ELR (cell line): ENCODE measurements around the gene RELT.

ENCODE experiments used
- DNase-seq: peaks from one replicate; pipeline ENCODE4 v3.0.0-alpha.2; 2015; ENCODE audit warnings: low read depth

The RELT gene, protein sequence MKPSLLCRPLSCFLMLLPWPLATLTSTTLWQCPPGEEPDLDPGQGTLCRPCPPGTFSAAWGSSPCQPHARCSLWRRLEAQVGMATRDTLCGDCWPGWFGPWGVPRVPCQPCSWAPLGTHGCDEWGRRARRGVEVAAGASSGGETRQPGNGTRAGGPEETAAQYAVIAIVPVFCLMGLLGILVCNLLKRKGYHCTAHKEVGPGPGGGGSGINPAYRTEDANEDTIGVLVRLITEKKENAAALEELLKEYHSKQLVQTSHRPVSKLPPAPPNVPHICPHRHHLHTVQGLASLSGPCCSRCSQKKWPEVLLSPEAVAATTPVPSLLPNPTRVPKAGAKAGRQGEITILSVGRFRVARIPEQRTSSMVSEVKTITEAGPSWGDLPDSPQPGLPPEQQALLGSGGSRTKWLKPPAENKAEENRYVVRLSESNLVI

DNA sequence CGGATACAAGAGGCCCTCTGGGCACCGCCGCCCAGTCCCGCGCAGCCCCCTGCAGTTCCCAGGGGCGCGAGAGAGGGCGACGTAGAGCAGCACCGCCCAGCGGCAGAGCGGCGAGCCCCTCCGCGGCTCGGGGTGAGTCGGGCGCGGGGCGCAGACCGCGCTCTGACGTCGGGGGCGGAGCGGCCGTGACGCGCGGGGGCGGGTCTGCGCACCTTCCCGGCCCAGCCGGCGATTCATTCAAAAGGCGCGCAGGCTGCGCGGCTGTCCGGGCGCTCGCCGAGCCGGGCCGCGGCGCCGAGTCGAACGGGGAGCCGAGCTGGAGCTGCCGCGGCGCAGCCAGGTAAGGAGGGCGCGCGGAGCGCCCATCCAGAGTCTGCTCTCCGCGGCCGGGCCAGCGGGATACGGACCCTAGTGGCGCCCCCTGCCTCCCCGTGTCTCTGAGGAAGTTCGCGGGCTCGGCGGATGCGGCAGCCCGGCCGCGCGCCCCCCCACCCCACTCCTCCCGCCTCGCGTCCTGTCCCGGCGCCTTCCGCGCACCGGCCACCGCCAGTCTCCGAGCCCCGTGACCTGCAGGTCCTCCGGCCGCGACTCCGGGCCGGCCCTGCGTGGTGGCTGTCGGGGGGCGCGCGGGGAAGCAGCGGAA lies at the start of gene RELT:
TSS of gene RELT (plus strand) at position 240 of the 643 bp plus-strand sequence. CDS start 12,738 bp downstream, outside the sequence.
- DNase-seq = peak; percentile 92

DNA sequence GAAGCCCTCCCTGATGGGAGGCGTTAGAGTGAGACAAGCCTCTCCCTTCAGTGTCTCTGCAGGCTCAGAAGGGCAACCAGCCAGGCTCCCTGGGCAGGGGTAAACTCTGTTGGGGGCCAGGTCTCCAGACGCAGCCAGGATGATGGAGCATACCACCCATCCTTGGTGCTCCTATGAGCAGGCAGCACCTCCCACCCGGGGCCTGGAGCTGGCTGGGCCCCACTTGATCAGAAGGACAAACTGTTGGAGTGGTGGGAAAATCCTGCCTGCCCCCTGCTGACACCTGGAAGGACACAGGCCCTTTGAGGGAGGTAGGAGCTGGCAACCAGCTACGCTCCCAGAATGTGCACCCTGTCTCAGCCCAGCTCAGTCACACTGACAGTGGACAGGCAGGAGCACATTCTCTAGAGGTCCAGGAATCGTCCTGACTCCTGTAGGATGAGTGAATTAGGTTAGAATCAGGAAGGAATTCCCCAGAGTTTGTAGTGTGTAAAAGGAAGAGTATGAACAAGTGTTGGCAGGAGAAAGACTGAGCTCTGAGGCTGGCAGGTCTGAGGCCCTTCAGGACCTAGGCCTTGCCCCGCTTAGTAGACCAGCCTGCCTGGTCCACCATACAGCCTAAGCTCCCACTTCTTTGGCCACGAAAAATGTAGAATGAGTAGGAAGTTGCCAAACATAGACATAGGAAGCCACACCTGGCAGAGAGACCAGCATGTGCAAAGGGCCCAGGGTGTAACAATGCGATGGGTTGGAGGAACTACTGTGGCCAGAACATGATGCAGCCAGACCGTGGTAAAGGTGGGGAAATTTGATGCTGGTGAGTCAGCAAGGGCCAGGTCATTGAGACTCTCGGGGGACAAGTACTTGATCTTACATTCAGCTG lies 49.0 kb upstream of the RELT start:
- DNase-seq = peak; percentile 60

DNA sequence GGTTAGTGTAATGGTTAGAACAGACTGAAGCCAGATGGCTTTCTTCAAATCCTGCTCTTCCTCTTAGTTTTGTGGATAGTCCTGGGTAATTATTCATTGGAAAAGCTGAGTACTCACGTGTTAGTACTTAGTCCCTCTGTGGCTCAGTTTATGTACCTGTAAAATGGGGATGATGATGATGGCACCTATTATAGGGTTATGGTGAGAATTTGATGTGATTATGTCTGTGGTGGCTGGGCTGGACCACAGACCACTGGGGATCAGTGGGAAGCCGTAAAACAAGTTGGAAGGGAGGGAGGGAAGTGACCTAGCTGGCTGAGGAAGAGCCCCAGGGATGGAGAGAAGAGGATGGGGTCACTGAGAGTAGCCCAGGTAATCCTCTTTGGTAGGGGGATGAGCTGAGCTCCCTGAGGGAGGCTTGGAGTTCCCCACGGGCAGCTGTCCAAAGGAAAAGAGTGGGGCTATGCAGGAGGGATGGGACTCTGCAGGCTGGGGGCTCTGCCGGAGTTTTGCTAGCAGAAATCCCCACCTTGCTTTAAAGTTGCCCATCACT lies 48.3 kb upstream of the RELT start:
- no peak for DNase-seq

DNA sequence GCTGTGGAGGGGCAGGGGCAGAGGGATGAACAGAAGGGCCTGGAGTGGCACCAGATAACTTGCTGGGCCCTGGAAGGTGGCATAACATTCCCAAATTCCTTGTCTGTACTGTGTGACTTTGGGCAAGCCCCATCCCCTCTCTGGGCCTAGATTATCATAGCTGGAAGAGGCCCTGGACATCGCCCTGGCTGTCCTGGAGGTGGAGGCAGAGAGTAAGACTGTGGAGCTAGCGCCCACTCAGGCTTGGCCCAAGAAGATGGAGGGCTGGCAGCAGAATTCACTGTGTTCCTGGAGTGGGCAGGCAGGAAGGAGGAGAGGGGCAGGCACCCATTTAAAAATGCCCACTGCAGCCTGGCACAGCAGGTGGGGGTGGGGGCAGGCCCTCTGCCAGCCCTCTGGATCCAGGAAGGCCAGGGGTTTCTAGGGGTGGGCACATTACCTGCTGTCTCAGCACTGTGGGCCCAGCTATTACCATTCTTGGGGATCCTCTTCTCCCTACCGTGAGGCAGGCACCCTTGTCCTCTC lies 45.6 kb upstream of the RELT start:
- DNase-seq = peak; percentile 61

DNA sequence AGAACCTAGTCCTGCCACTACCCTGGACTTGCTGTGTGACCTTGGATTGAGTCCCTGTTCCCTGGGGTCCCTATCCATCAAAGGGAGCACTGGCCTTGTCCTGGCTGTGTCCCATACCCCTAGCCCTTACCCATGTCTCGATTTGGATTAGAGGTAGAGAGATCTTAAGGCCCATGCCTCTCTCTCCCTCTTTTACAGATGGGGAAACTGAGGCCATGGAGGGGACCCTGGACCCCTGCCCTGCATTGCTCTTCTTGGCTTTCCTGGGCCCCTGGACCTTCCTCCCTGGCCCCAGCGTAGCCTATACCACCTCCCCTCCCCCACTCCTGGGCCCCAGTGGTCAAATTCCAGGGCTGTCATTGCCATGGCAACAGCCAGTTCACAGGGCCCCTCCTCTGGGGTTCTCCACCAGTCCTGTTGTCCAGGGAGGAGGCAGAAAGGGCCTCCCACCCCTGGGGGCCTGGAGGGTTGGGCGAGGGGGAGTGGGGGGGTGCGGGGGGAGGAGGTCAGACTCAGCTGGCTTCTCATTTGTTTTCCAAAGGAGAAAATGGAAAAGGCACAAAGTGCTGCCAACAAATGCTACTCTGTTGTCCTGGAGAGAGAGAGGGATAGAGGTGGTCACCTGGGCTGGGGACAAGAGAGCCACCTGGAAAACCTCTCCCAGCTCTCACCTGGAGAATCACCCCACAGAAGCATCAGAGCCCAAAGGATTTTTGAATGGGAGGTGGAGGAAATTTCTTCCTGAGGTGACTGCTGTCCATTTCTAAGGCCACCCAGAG lies 44.9 kb upstream of the RELT start:
- peak; percentile 37 for DNase-seq

DNA sequence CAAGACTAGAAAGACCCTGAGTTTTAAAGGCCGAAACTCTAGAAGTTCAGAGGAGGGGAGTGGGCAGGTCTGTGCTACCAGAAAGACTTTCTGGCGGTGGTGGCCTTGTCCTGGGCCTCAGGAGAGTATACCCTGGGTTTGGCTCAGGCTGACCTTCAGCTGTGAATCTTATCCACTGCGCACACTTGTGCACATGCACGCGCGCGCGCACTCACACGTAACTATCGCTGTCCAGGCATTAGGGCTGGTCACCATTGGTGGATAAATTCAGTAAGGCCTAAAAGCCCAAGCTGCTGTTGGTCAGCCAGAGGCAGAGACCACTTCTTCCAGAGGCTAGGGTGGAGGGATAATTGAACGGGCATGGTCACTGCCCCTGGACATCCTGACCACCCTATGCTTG lies 43.0 kb upstream of the RELT start:
- DNase-seq = no peak

DNA sequence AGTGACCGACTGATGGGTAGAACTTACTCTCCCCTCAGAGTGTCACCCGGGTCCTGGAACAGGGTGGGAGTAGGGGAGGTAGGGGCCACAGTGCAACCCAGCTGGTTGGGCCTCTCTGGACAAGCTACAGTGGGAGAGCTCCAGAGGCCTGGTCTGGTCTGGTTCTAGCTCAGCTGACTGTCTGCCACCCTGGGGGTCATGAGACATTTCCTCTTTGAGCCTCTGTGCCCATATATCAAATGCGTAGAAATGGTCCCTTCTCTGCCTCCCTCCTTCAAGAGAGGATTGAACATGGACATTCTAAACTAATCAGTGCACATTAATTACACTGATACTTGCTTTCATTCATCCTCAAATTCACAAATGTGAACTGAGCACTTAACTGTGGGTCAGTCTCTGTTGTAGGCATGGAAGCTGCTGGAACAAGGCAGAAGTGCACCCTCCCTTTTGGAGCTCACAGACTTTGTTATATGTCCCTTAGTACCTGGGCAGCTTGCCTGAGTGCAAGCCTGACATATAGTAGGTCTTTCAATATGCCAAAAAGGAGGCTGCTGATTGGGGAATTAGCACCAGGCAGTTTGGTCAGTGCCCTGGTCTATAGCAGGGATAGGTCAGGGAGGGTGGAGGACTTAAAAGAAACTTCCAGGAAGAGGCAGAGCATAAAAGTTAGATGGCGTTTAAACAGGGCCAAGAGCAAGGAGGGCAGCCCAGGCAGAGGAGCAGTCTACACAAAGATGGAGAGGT lies 42.4 kb upstream of the RELT start:
- peak; percentile 57 for DNase-seq

DNA sequence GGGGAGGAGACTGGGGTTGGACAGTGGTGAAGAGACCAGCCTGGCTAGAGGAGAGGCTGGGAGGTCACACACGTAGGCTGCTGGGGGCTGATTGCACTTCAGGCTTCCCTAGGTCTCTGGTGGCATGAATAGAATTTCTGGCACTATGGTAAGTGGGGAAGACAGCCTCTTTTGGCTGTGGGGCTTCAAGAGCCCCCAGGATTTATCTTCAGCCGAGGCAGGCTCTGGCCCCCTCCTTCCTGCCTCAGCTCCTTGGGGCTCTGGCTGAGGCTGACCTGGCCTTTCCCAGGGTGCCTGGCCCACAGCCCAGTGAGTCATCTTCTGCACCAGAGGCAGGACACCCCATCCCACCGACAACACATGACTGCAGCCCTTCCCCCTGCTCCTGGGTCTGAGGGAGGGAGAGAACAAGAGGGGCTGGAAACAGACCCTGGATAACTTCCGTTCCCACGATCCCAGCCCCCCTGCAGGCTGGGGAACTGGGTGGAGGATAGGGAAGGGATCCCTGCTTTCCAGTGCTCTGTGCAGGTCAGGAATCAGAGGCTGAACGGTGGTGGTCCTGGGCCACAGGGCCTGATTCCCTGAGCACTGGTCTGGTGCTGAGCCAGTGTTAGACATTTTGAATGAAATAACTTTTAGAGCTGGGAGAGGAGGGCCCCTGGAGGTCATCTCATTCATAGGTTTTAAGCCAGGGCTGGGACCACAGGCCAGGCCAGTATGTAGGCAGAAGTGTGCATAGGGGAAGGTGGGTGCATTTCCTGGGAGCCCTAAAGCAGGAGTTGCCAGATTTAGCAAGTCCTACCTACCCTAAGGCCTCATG lies 41.6 kb upstream of the RELT start:
- DNase-seq = peak; percentile 93

DNA sequence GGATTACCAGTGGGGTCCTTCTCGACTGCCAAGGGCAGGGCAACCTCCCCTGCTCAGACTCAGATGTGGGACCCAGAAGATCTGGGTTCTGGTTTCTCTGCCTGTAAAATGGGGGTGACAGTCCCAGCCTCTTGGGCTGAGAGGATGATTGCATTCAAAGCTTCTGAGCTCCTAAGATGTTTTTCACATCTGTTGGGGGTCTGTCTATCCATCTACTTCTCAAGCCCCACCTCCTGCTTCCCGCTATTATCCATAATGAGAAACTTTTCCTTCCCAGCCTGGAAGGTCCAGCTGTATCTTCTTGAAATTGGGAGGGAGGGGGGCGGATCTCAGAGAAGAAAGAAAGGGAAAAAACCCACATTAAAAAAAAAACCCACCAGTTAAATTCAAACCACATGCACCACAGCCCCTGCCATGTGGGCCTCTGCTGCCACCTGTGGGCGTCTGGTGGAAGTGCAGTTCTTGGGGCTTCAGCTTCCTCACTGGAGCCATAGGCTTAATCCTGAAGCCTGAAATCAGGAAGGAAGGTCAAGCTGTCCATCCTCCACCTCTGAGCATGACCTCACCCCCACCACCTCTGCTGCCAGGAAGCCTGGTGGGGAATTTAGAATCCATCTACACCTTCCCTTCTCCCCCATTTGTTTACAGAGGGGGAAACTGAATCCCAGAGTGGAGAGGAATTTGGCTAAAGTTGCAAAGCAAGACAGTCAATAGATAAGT lies 40.8 kb upstream of the RELT start:
- peak; percentile 83 for DNase-seq

DNA sequence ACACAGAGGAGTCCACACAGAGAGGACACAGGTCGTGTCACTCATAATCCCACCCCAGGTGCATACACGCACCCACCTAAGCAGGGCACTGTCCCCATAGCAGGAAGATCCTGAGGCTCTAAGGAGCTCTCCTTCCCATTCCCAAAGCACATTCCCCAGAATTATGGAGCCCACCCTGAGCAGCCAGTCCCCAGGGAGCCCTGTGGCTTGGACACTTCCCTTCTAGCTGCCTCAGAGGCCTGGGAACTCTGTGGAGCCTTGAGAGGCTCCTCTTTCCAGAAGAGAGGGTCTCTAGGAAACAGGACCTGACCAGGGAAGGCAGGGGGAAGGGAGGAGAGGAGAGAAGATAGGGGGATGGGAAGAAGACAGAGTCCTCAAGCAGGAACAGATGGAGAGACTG lies 38.4 kb upstream of the RELT start:
- no peak for DNase-seq

DNA sequence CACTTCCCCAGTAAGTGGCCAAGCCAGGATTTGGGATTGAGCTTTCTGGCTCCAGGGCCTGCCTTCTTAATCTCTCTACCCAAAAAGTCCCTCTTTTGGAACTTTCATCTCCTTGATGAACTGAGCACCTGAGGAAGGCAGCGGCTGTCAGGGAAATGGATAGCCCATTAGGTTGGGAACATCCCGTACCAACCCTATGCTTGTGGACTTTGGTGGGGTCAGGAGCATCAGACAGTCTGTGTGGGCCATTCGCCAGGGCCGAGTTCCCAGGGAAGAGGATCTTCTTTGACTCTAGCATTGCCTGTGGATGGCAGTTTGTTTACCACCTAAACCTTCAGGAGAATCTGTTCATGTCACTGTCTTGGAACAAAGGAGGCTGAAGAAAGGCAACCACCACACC lies 37.9 kb upstream of the RELT start:
- DNase-seq = no peak

DNA sequence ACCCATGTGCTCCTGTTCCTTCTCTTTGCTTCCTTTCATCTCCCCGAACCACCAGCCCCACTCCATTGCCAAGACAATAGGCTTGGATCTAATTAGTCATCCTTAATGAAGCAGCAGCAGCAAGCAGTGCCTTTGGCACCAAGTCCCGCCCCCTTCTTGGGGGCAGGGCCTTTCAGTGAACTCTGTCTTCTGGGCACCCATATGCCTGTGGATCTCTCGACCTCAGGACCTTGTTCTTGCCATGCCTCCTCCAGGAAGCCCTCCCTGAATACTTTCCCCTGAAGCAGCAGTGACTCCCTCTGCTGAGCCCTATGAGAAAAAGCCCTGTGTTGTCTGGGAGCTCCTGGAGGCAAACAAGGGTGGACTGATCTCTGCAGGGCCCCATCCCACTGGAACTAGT lies 36.0 kb upstream of the RELT start:
- DNase-seq = peak; percentile 15

DNA sequence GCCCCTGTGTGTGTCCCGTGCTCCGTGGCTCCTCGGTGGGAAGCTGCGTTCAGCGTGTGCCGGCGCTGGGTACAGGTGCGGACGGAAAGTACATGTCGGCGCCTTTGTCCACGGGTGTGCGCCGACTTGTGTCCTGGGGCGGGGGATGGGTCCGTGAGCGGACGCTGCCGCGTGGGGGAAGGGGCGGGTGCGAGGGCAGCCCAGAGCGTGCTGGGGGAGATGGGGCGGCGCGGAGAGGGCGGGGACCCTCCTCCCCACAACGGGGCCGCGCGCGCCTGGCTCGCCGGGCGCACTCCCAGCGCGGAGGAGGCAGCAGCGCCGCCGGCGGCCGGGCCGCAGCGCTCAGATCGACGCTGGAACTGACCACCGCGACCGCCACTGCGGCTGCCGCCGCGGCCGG lies 33.6 kb upstream of the RELT start:
- no peak for DNase-seq

DNA sequence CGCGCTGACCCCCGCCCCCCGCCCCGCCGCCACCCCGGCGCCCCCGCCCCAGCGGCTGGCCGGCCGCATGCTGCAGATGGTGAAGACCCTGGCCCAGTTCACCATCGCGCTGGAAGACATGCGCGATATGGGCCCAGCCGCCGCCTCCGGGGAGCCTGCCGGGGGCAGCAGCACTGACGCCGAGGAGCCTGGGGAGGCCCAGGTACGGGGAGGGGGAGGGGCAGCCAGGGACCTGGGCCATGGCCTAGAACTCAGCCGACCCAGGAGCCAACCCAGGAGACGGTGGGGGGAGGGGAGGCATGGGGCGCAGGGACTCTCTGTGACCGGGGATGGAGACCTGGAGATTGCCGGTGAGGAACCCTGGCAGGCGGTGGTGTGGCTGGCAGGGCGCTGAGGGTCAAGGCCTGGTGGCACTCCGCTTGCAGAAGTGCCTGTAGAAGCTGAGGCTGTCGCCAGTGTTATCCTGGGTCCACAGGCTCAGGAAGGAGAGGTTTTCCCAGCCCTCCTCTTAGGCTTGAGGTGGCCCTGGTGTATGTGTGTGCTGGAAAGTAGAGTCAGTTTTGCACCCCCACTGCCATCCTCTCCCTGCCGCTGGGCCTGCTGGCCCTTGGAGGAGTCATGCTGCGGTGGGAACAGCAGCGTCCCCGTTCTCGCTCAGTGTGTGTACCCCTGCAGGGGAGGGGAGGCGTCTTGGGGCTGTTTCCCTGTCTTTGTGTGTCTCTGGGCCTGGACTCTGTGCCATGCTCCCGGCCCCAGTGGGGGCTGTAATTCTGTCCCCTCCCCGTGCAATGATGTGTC lies 32.9 kb upstream of the RELT start:
- no peak for DNase-seq

DNA sequence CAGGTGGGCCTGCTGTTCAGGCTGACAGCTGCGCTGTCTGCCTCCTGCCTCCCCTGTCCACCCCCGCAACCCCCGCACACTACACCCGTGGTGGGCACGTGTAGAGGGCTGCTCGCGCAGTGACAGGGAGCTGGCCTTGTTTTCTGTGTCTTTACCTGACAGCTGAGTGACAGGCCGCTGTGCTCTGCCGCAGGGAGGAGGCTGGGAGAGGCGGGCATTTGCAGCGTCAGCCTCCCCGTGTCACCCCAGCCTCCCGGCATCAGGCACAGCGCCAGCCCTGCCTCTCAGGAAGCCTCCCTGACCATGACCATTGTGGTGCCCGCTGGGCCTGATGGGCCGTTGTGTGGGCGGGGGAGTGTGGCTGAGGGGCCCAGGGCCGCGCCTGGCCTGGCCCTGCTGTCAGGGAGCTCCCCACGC lies 32.0 kb upstream of the RELT start:
- DNase-seq = no peak

DNA sequence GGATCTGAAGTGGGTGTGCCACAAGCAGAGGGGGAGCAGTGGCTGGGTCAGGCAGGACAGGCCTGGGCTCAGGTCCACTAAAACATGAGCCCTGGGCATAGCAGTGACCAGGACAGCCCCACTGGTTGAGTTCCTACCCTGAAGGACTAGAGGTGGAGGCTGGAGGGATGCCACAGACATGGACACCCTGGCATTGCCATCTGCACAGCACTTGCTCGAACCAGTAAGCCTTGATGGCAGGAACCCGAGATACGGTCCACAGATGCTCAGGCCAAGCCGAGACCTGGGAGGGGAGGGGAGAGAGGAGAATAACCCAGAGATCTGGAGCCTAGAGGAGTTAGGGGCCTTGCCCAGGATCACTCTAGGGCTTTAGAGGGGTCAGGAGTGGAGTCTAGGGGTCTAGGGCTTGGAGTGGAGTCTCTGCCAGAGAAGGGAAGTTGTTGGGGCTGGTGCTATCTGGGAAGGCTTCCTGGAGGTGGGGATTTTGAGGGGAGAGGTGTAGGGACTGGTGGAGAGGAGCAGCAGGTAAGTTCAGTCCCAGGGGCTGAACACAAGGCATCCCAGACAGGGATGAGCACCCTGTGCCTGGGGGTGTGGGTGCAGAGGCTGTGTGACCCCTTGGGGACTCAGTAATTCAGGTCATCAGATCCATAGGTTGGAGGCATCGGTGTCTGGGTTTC lies 30.6 kb upstream of the RELT start:
- no peak for DNase-seq

DNA sequence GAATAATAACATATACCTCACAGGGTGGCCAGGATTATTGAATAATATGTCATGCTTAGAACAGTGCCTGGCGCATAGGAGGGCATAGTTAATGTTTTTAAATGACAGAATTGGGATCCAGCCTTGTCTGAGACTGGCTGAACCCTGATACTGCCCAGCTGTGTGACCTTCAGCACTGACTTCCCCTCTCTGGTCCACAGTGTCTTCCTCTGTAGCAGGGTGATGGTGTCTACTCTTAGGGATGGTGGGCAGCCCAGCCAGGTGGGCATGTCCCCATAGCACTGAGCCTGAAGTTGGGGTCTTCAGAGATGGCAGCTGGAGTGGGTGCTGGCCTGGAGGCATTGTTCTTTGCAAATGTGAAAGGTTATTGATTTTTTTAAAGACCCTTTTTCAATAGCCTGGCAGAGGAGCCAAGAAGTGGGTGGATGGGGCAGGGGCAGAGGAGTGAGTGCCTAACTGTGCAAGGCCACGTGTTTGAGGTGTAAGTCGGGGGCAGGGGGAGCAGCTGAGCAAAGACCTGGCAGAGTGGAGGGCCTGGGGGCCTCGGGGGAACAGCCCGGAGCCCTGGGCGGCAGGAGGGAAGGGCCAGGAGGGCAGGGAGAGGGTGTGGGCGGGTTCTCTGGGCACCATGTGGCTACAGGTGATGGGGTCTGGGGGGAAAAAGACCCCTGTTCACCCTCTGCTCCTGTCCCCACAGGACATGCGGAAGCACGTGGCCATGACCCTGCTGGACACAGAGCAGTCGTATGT lies 29.8 kb upstream of the RELT start:
- DNase-seq = no peak
